Neural crest cell (in vitro differentiated cells): ENCODE results near the gene MYO5B. TPM values are rescaled to one million over a fixed set of nuclear protein-coding genes. Genes with fewer than 3 reads are reported as not detected.
A peak's percentile ranks its signal among the peaks of the same experiment; 100 is the strongest.

Experiments used
- DNase-seq: peaks from one replicate; pipeline ENCODE4 v3.0.0; 2021; ENCODE audit warnings: low read depth, mixed read lengths, low spot score
- H3K27ac Mint-ChIP-seq: one replicate; pipeline ENCODE4 v1.8.0; 2021; ENCODE audit warnings: mild to moderate bottlenecking, mixed read lengths; ENCODE audit not compliant: unreplicated experiment
- H3K27me3 Mint-ChIP-seq: 2 replicates; pipeline ENCODE4 v1.8.0; 2021; ENCODE audit warnings: low read depth, mild to moderate bottlenecking, mixed read lengths
- H3K36me3 Mint-ChIP-seq: 2 replicates; pipeline ENCODE4 v1.8.0; 2021; ENCODE audit warnings: low read depth, mild to moderate bottlenecking, mixed read lengths
- H3K4me1 Mint-ChIP-seq: 2 replicates; pipeline ENCODE4 v1.8.0; 2021; ENCODE audit warnings: mixed read lengths
- H3K4me3 Mint-ChIP-seq: one replicate; pipeline ENCODE4 v1.8.0; 2021; ENCODE audit warnings: mild to moderate bottlenecking, mixed read lengths
- H3K9me3 Mint-ChIP-seq: 2 replicates; pipeline ENCODE4 v1.8.0; 2021; ENCODE audit warnings: mixed read lengths
- total RNA-seq: library from RNA; stranded (reverse); gene quantifications from 2 replicates; pipeline ENCODE4 v1.2.1, GENCODE V29; 2021
- TF ChIP-seq, protein P1 (sequence below): fragments of 200-600 bp; sonication (generic); conservative IDR thresholded peaks from 2 replicates; pipeline ENCODE4 v1.5.0; 2021; ENCODE audit warnings: antibody characterized with exemption, mild to moderate bottlenecking

MYO5B gene
- total RNA-seq, 1 donor from 2014 or later: 0.40 TPM

DNA sequence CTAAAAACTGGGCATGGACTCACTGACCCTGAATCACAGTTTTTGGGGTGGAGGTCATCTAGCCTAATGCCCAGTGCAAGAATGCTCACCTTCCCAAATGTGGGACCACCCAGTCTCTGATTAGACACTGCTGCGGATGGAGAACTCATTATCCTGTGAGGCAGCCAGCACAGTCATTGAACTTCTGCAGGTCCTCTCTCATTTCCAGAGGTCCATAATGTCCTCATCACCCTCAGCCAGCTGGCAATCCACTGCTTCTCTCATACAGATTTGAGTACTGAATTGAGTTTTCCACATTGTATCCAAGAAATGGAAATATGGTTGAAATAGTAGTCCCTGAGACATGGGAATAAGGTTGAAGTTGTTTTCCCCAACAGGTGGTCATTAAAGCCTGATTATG is 5.0 kb upstream of the MYO5B start:
- H3K4me3 Mint-ChIP-seq: no peak overlapping the region
- H3K27me3 Mint-ChIP-seq: peaks cover 80% of the 10 kb centered on the region

DNA sequence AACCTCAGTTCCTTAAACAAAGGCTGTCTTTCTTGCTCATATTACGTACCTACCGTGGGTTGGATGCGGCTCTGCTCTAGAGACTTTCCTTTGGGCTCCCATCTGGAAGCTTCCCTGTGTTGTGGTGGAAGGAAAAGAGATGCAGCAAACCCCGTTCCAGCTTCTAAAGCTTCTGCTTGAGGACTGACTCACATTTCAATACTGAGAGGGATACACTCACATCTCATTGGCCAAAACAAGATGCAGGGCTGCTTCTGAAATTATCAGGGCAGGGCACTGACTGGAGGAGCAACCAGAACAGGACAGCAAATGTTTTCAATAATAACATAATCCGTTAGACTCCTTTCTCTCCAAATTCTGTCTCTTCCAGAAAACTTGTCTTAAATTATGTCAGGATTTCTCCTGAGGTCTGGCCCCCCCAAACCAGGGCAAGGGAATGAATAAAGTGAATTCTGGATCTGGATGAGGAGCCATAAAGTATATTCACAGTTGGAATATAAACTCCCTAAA is 4.5 kb upstream of the MYO5B start:
- no peaks in the 10 kb centered on the region for H3K36me3 Mint-ChIP-seq
- peaks cover 8% of the 10 kb centered on the region for H3K4me1 Mint-ChIP-seq
- peaks cover 77% of the 10 kb centered on the region for H3K27me3 Mint-ChIP-seq
- no peak overlapping the region for H3K4me3 Mint-ChIP-seq
- DNase-seq: no peak
- no peaks in the 10 kb centered on the region for H3K9me3 Mint-ChIP-seq
- TF ChIP-seq, protein P1, sequence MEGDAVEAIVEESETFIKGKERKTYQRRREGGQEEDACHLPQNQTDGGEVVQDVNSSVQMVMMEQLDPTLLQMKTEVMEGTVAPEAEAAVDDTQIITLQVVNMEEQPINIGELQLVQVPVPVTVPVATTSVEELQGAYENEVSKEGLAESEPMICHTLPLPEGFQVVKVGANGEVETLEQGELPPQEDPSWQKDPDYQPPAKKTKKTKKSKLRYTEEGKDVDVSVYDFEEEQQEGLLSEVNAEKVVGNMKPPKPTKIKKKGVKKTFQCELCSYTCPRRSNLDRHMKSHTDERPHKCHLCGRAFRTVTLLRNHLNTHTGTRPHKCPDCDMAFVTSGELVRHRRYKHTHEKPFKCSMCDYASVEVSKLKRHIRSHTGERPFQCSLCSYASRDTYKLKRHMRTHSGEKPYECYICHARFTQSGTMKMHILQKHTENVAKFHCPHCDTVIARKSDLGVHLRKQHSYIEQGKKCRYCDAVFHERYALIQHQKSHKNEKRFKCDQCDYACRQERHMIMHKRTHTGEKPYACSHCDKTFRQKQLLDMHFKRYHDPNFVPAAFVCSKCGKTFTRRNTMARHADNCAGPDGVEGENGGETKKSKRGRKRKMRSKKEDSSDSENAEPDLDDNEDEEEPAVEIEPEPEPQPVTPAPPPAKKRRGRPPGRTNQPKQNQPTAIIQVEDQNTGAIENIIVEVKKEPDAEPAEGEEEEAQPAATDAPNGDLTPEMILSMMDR: no peak
- no peak overlapping the region for H3K27ac Mint-ChIP-seq

More for the DNA sequence above, 5.0 kb upstream of the MYO5B start:
- H3K36me3 Mint-ChIP-seq: no peaks in the 10 kb centered on the region
- peaks cover 8% of the 10 kb centered on the region for H3K4me1 Mint-ChIP-seq
- TF ChIP-seq, protein P1: no peak
- no peaks in the 10 kb centered on the region for H3K9me3 Mint-ChIP-seq
- no peak overlapping the region for H3K27ac Mint-ChIP-seq
- DNase-seq: no peak

DNA sequence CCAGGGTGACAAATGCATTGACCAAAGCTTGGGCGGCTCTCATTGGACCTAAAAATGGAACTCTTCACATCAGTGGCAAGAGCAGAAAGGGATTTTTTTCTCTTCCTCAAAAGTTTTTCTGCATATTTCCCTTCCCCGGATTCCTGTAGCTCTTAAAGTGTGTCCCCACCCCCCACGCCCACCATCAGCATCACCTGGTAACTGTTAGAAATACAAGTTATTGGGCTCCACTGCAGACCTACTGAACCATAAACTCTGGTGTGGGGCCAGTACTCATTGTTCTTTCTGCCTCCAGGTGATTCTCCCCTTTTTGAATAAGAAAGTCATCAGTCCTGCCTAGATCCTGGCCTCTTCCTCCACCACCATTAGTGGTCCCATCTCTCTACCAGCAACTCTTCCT is 1.3 kb upstream of the MYO5B start:
- TF ChIP-seq, protein P1: no peak
- H3K27ac Mint-ChIP-seq: no peak overlapping the region
- no peaks in the 10 kb centered on the region for H3K9me3 Mint-ChIP-seq
- H3K27me3 Mint-ChIP-seq: peaks cover 91% of the 10 kb centered on the region
- H3K4me1 Mint-ChIP-seq: peaks cover 8% of the 10 kb centered on the region
- H3K4me3 Mint-ChIP-seq: peak overlapping the region; percentile 62
- no peaks in the 10 kb centered on the region for H3K36me3 Mint-ChIP-seq
- no peak for DNase-seq

DNA sequence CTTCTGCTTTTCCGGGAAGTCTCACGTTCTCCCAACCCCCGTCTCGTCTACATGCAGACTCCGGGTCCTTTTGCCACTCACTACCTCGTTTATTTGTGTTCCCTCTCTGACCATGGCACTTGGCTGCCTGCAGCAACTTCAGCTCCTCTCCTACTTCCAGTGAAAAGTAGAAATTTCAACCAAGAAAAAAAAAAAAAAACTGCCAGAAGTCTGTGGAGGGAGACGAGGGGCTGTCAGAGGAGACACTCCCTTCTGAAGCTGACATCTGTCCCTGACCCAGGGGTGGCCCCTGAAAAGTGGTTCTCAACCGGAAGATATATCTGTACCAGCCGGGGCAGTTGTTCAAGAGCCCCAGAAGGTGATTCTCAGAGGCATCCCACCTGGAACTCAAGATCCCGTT is 742 bp upstream of the MYO5B start:
- DNase-seq: no peak
- no peaks in the 10 kb centered on the region for H3K36me3 Mint-ChIP-seq
- no peaks in the 10 kb centered on the region for H3K9me3 Mint-ChIP-seq
- peaks cover 8% of the 10 kb centered on the region for H3K4me1 Mint-ChIP-seq
- peak overlapping the region; percentile 62 for H3K4me3 Mint-ChIP-seq
- peaks cover 91% of the 10 kb centered on the region for H3K27me3 Mint-ChIP-seq
- H3K27ac Mint-ChIP-seq: no peak overlapping the region
- TF ChIP-seq, protein P1: no peak

DNA sequence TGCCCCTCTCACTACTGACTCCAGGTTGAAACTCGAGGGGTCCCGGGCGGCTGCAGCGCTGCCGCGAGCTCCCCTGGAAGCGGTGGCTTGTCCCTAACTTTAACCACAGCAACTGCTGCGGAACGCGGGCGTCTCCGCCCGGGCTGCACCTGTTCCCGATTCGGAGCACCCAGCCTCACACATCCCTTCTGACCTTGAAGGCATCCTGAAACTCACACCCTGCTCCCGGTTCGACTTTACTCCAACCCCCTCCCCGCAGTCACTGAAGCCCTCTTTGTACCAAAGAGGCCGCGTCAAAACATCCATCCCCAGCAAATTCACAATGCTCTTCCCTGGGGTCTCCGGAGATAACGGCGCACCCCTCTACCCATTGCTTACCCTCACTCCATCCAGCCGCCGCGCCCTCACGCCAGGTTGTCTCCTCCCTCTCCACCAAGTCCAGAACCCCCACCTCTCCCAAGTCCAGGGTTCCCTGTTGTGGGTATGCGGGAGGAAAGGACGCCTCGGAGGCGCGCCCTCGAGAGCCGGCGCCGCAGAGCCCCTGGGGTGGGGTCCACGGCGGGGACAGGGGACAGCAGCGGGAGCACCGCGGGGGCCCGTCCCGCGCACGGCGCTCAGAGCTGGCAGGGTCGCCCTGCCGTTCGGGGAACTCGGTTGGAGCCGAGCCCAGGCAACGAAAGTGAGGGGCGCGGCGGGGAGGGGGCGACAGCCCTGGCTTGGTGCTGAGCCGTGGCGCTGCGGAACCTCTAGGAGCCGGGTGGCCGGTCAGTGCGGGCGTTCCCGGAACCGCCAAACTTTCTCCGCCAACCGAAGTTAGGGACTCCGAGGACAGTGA is 934 bp downstream of the MYO5B start:
- H3K9me3 Mint-ChIP-seq: no peaks in the 10 kb centered on the region
- DNase-seq: no peak
- TF ChIP-seq, protein P1: no peak
- no peaks in the 10 kb centered on the region for H3K36me3 Mint-ChIP-seq
- H3K4me1 Mint-ChIP-seq: peaks cover 8% of the 10 kb centered on the region
- no peak overlapping the region for H3K27ac Mint-ChIP-seq
- peaks cover 91% of the 10 kb centered on the region for H3K27me3 Mint-ChIP-seq
- peak overlapping the region; percentile 71 for H3K4me3 Mint-ChIP-seq
